ENCODE data around the gene CLHC1.

DNA sequence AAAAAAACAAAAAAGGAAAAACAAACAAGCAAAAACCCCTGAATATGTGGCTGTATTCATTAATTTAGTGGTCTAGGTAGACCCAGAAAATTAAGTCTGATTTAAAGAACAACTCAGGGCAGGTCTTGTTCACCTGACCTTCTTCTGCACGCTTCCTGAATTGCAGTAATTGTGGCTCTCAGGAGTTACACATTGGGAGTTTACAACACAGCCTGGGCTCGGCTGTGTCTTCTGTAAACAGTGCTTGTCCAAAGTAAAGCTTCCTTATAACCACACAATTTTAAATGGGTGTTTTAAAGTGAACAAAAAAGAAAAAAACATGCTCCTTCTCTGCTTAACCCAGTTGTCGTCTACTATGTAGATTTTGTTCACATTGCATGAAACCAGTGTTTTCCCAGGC, 45.2 kb upstream of the CLHC1 start:
- TF ChIP-seq JUND (IDR thresholded peaks at IDR 0.05) (no peak), FOXA1 (IDR thresholded peaks at IDR 0.05) (no peak), GABPA (IDR thresholded peaks at IDR 0.05 in 1 of 2, conservative IDR thresholded peaks at IDR 0.05 in 1 of 2) (no peak), CTCF (IDR thresholded peaks at IDR 0.05; ENCODE audit: low read depth, low read length, missing input control) (no peak), MAX (IDR thresholded peaks at IDR 0.05) (no peak), TAF1 (conservative IDR thresholded peaks at IDR 0.05) (no peak), RAD21 (IDR thresholded peaks at IDR 0.05) (no peak), YY1 (IDR thresholded peaks at IDR 0.05) (no peak), NR2F2 (IDR thresholded peaks at IDR 0.05) (no peak)
- TF ChIP-seq, protein P1, sequence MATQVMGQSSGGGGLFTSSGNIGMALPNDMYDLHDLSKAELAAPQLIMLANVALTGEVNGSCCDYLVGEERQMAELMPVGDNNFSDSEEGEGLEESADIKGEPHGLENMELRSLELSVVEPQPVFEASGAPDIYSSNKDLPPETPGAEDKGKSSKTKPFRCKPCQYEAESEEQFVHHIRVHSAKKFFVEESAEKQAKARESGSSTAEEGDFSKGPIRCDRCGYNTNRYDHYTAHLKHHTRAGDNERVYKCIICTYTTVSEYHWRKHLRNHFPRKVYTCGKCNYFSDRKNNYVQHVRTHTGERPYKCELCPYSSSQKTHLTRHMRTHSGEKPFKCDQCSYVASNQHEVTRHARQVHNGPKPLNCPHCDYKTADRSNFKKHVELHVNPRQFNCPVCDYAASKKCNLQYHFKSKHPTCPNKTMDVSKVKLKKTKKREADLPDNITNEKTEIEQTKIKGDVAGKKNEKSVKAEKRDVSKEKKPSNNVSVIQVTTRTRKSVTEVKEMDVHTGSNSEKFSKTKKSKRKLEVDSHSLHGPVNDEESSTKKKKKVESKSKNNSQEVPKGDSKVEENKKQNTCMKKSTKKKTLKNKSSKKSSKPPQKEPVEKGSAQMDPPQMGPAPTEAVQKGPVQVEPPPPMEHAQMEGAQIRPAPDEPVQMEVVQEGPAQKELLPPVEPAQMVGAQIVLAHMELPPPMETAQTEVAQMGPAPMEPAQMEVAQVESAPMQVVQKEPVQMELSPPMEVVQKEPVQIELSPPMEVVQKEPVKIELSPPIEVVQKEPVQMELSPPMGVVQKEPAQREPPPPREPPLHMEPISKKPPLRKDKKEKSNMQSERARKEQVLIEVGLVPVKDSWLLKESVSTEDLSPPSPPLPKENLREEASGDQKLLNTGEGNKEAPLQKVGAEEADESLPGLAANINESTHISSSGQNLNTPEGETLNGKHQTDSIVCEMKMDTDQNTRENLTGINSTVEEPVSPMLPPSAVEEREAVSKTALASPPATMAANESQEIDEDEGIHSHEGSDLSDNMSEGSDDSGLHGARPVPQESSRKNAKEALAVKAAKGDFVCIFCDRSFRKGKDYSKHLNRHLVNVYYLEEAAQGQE (IDR thresholded peaks at IDR 0.05), result no peak
